ENCODE results near the gene SLC2A1.
"Not testable (repeated sequence)": the region's sequence is repeated elsewhere in the genome, so short reads cannot be mapped to it uniquely, and the experiment has no call there.

SLC2A1 gene

GRCh38 chr1:42929434-42930177, 29.1 kb downstream of the SLC2A1 start:
- DNase-seq (ENCODE audit: low read depth in 2 of 2): no peak

GRCh38 chr1:42928859-42929258, 29.8 kb downstream of the SLC2A1 start:
- no peak for DNase-seq (ENCODE audit: low read depth in 2 of 2)

- DNase-seq (ENCODE audit: low read depth in 2 of 2): no peak
Measured at GRCh38 chr1:42927920-42928505, 30.7 kb downstream of the SLC2A1 start.

GRCh38 chr1:42927274-42927841, 31.3 kb downstream of the SLC2A1 start:
- no peak for DNase-seq (ENCODE audit: low read depth in 2 of 2)

- no peak for DNase-seq (ENCODE audit: low read depth in 2 of 2)
Measured at GRCh38 chr1:42926879-42927242, 31.8 kb downstream of the SLC2A1 start.

GRCh38 chr1:42926235-42926878, 32.3 kb downstream of the SLC2A1 start:
- DNase-seq (ENCODE audit: low read depth in 2 of 2): no peak

- DNase-seq (ENCODE audit: low read depth in 2 of 2): peak in 1 of 2 donors; percentile 29
Measured at GRCh38 chr1:42924851-42925760, 33.6 kb downstream of the SLC2A1 start.

- DNase-seq (ENCODE audit: low read depth in 2 of 2): peak; percentile 82 to 91
Measured at GRCh38 chr1:42924082-42924850, 34.4 kb downstream of the SLC2A1 start.

- DNase-seq (ENCODE audit: low read depth in 2 of 2): peak in 1 of 2 donors; percentile 19
Measured at GRCh38 chr1:42923367-42924081, 35.1 kb downstream of the SLC2A1 start.

GRCh38 chr1:42922687-42923366, 35.8 kb downstream of the SLC2A1 start:
- peak in 1 of 2 donors; percentile 60 for DNase-seq (ENCODE audit: low read depth in 2 of 2)

- no peak for DNase-seq (ENCODE audit: low read depth in 2 of 2)
Measured at GRCh38 chr1:42921769-42922168, 36.9 kb downstream of the SLC2A1 start.

GRCh38 chr1:42919651-42920050, 39.0 kb downstream of the SLC2A1 start:
- DNase-seq (ENCODE audit: low read depth in 2 of 2): not testable (repeated sequence)

- DNase-seq (ENCODE audit: low read depth in 2 of 2): no peak
Measured at GRCh38 chr1:42917241-42917495, 41.5 kb downstream of the SLC2A1 start.

GRCh38 chr1:42915456-42915855, 43.2 kb downstream of the SLC2A1 start:
- no peak for DNase-seq (ENCODE audit: low read depth in 2 of 2)

- DNase-seq (ENCODE audit: low read depth in 2 of 2): no peak
Measured at GRCh38 chr1:42914092-42914627, 44.5 kb downstream of the SLC2A1 start.

GRCh38 chr1:42913426-42914091, 45.1 kb downstream of the SLC2A1 start:
- peak in 1 of 2 donors; percentile 59 for DNase-seq (ENCODE audit: low read depth in 2 of 2)

- no peak for DNase-seq (ENCODE audit: low read depth in 2 of 2)
Measured at GRCh38 chr1:42910985-42911384, 47.7 kb downstream of the SLC2A1 start.

GRCh38 chr1:42908046-42908445, 50.6 kb downstream of the SLC2A1 start:
- DNase-seq (ENCODE audit: low read depth in 2 of 2): no peak

GRCh38 chr1:42904434-42904833, 54.2 kb downstream of the SLC2A1 start:
- no peak for DNase-seq (ENCODE audit: low read depth in 2 of 2)
